Upper lobe of right lung (tissue), 1 donor: ENCODE data around the gene NVL. TPM values are rescaled to one million over a fixed set of nuclear protein-coding genes. Genes with fewer than 3 reads are reported as not detected.

Source experiments
- ATAC-seq: fragments of 200-7000 bp; cut with Tn5 transposase; one replicate; pipeline ENCODE4 v1.9.1; 2020; ENCODE audit warnings: mild to moderate bottlenecking, moderate library complexity
- DNase-seq: peaks from one replicate; pipeline ENCODE4 v3.0.0-alpha.2; 2020
- H3K27ac ChIP-seq: fragments of 200-600 bp; one replicate; pipeline ENCODE4 v1.8.0; 2022
- H3K27me3 ChIP-seq: fragments of 200-600 bp; one replicate; pipeline ENCODE4 v1.8.0; 2022; ENCODE audit warnings: mild to moderate bottlenecking
- H3K36me3 ChIP-seq: fragments of 200-600 bp; one replicate; pipeline ENCODE4 v1.8.0; 2022
- H3K4me1 ChIP-seq: fragments of 200-600 bp; one replicate; pipeline ENCODE4 v1.8.0; 2022
- H3K4me3 ChIP-seq: fragments of 200-600 bp; one replicate; pipeline ENCODE4 v1.8.0; 2022; ENCODE audit warnings: mild to moderate bottlenecking
- H3K9me3 ChIP-seq: fragments of 200-600 bp; one replicate; pipeline ENCODE4 v1.8.0; 2022
- CTCF ChIP-seq: fragments of 200-600 bp; IDR thresholded peaks from one replicate; pipeline ENCODE4 v1.8.0; 2022; ENCODE audit warnings: antibody characterized with exemption
- intact Hi-C: fragments of 100-400 bp; cut with DNase I; formaldehyde crosslinking; loops from one replicate; pipeline ENCODE4 v1.11.0; 2022
- total RNA-seq: library from RNA; stranded (reverse); fragmentation: NEBNext Ultra II Directional; extraction: Animal tissue kit (Norgen Biotek cat#: 25700); gene quantifications from one replicate; pipeline ENCODE4 v1.2.1, GENCODE V29; 2021
- donor health status: DM: no; HTN: yes; CAD: no; lungs with severe emphysema.

Gene NVL
- total RNA-seq, 1 donor from 2014 or later, result 24.1 TPM

- DNase-seq, result no peak
- ATAC-seq, result no peak
- no peak overlapping the region for H3K27ac ChIP-seq
Observed at GRCh38 chr1:224223819-224224714, 105.9 kb downstream of the NVL start.

GRCh38 chr1:224219612-224220059 is 110.3 kb downstream of the NVL start:
- intact Hi-C loops, result no loop called here

More at GRCh38 chr1:224223819-224224714, 105.9 kb downstream of the NVL start:
- Histone ChIP-seq H3K4me1 (no peaks in the 10 kb centered on the region), H3K4me3 (no peak overlapping the region), H3K36me3 (peaks cover 24% of the 10 kb centered on the region), H3K9me3 (no peaks in the 10 kb centered on the region), H3K27me3 (no peaks in the 10 kb centered on the region)
- no peak for TF ChIP-seq CTCF
- intact Hi-C loops, result no loop called here

GRCh38 chr1:224219011-224219611 is 110.9 kb downstream of the NVL start:
- intact Hi-C loops, result no loop called here
- no peak for TF ChIP-seq CTCF
- Histone ChIP-seq H3K27ac (no peak overlapping the region), H3K27me3 (no peaks in the 10 kb centered on the region), H3K4me1 (no peaks in the 10 kb centered on the region), H3K4me3 (no peak overlapping the region), H3K36me3 (no peaks in the 10 kb centered on the region), H3K9me3 (no peaks in the 10 kb centered on the region)
- no peak for ATAC-seq
- no peak for DNase-seq

More at GRCh38 chr1:224219612-224220059, 110.3 kb downstream of the NVL start:
- ATAC-seq, result peak; percentile 22
- Histone ChIP-seq H3K27ac (no peak overlapping the region), H3K4me1 (no peaks in the 10 kb centered on the region), H3K36me3 (no peaks in the 10 kb centered on the region), H3K27me3 (no peaks in the 10 kb centered on the region), H3K9me3 (no peaks in the 10 kb centered on the region), H3K4me3 (no peak overlapping the region)
- no peak for DNase-seq
- TF ChIP-seq CTCF, result no peak

GRCh38 chr1:224217655-224218623 is 112.0 kb downstream of the NVL start:
- Histone ChIP-seq H3K36me3 (no peaks in the 10 kb centered on the region), H3K4me3 (no peak overlapping the region), H3K27ac (peak overlapping the region; percentile 31), H3K27me3 (no peaks in the 10 kb centered on the region), H3K4me1 (peaks cover 5% of the 10 kb centered on the region), H3K9me3 (no peaks in the 10 kb centered on the region)
- intact Hi-C loops, result no loop called here
- DNase-seq (no peak), ATAC-seq (peak; percentile 16)
- TF ChIP-seq CTCF, result no peak

GRCh38 chr1:224216382-224216781 is 113.6 kb downstream of the NVL start:
- Histone ChIP-seq H3K9me3 (no peaks in the 10 kb centered on the region), H3K4me3 (no peak overlapping the region), H3K27me3 (no peaks in the 10 kb centered on the region), H3K4me1 (peaks cover 5% of the 10 kb centered on the region), H3K27ac (no peak overlapping the region), H3K36me3 (no peaks in the 10 kb centered on the region)
- intact Hi-C loops, result no loop called here
- no peak for DNase-seq
- TF ChIP-seq CTCF, result no peak
- no peak for ATAC-seq
